IPS DF 4.7 (cell line): ENCODE results near the gene C3orf20.

Source experiments
- DNase-seq: peaks from one replicate; pipeline ENCODE4 v3.0.0-alpha.2; 2013; ENCODE audit warnings: low spot score; ENCODE audit errors: extremely low read depth

C3orf20 gene

DNA sequence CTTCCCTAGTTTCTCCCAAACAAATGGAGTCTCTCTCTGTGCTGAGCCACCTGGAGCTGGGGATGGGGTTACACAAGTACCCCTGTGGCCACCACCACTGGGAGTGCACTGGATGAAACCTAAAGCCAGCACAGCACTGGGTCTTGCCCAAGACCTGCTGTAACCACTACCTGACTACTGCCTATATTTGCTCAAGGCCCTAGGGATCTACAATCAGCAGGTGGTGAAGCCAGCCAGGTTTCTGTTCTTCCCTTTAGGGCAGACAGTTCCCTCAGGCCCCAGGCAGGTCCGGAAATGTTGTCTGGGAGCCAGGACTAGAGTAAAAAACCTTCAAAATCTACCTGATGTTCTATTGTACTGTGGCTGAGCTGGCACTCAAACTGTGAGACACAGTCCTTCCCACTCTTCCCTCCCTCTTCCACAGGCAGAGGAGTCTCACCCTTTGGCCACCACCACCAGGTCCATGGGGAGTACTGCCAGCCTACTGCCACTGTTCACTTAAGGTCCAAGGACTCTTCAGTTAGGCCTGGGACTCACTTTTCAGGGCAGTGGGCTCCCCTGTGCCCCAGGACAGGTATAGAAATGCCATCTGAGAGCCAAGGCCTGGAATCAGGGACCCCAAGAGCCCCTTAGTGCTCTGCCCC, 23.8 kb downstream of the C3orf20 start:
- no peak for DNase-seq

- DNase-seq: no peak
Observed at GRCh38 chr3:14699643-14700042, 24.7 kb downstream of the C3orf20 start.

DNA sequence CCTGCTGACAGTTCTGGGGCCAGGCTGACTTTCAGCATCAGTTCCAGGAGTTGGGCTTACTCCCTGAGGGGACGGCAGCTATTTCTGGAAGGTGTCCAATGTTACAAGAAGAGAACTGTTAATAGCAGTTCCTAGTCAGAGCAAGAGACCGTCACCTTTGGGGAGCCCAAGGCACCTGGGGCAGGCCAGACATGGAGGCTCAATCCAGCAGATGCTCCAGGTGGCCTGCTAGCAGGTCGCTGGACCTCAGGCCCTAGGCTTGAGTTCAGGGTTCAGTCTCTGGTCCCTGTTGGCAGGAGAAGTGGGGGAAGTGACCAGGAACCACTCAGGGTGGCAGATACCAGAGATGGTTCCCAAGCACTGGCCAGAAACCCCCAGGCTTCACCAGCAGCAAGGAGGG, 25.9 kb downstream of the C3orf20 start:
- DNase-seq: no peak

- DNase-seq: no peak
Observed at GRCh38 chr3:14701676-14702075, 26.7 kb downstream of the C3orf20 start.

- DNase-seq: no peak
Observed at GRCh38 chr3:14703128-14703750, 28.3 kb downstream of the C3orf20 start.

DNA sequence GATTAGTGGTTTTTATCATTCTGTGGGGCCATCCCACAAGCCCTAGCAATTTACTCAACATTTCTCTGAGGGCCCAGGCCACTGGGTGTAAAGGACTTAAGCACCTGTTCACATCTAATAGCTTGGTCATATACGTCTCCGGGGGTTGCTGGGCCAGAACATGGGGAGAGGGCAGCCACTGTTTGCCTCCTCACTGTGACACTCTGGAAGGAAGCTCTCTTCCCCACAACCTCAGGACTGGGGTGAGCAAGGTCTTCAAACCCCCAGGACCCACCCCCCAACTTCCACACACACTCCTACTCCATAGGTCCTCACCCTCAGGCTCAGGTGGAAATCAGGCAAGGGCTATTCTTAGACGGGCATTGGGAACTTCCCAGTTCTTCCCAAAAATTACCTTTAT, 28.9 kb downstream of the C3orf20 start:
- DNase-seq: no peak

DNA sequence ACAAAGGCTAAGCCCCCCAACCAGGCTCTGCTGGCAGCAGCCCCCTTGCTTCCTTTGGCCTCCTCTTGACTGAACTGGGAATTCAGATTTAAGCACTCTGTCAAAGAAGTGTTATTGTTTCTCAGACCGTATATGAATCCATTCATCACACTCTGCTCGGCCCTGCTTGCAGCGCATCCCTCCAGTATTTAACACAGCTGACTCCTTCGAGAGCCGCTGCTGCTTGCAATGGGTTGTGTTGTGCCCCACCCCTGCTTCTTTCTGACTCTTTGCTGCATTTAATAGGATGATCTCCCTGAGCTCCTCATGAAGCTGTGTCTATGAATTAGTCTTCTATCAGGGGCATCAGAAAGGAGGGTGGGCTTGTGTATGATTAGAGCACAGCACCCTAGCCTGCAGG, 31.2 kb downstream of the C3orf20 start:
- no peak for DNase-seq

GRCh38 chr3:14716591-14716990, 41.6 kb downstream of the C3orf20 start:
- DNase-seq: no peak

GRCh38 chr3:14717307-14717706, 42.4 kb downstream of the C3orf20 start:
- no peak for DNase-seq

DNA sequence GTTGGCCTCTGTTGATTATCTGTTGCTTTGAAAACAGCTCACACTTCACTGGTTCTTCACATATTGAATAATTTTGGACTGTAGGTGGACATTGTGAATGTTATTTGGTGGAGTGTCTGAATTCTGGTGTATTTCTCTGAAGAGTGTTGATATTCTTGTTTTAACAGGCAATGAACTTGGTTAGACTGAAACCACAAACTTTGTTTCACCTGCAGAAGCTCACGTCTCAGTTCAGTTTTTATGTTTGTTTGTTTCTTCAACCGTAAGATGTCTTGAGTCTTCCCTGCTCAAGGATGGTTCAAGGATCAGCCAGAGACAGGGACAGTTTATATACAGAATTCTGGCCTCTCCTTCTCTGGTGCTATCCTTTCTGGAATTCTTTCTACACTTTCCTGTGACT, 43.6 kb downstream of the C3orf20 start:
- no peak for DNase-seq

GRCh38 chr3:14719006-14719405, 44.1 kb downstream of the C3orf20 start:
- DNase-seq: no peak

GRCh38 chr3:14721126-14721864, 46.4 kb downstream of the C3orf20 start:
- DNase-seq: no peak

DNA sequence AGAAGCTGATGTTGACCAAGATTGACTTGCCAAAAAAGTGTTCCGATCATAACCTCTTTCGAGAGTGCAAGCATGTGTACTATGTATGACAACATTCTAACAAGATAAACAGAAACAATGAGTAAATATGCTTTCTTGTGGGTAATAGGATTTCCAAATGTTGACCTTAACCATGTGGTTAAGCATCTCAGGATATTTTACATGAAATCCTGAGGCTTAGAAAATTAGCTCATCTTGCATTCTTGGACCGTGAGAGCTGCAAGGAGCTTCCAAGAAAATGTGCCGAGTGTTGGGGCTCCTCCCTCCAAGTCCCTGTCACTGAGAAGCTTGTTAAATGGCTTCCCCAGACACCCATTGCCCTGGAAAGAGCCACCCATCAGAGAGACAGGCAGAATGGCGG, 50.1 kb downstream of the C3orf20 start:
- DNase-seq: no peak

DNA sequence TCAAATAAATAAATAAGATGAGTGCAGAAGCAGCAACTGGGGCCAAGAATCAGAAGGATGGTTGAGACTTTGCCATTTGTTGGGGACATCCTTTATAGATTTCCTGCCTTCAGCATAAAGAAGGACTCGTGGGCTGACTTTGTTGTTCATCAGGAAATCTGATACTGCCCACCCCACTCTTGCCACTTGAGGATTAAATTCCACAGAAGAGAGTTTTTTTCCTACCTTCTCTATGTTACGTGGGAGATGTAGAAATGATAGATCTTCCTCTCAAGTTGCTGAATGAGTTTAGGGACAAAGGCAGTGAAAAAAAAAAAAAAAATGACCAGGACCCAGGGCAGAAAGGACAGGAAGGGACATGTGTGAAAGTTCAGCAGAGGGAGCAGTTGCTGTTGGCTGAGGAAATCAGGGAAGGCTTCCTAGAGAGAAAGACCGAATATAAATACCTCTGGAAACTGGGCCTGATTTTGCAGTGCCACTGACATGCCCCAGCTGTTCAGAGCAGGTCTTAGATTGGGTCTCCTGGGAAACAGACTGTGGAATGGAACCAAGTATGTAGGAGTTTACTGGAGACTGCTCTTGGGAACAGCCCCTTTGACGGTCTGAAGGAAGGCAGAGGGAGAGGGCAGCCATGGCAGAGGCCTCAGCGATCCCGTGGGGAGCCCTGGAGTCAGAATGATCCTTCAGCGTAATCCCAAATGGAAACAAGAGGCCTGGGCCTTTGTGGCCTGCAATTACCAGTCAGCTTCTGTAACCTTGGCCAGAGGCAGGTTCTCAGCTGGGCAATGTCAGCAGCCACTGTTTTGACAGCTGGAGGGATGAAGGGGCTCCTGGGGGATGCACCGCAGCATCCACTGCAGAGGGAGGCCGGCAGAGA, 50.9 kb downstream of the C3orf20 start:
- DNase-seq: no peak

DNA sequence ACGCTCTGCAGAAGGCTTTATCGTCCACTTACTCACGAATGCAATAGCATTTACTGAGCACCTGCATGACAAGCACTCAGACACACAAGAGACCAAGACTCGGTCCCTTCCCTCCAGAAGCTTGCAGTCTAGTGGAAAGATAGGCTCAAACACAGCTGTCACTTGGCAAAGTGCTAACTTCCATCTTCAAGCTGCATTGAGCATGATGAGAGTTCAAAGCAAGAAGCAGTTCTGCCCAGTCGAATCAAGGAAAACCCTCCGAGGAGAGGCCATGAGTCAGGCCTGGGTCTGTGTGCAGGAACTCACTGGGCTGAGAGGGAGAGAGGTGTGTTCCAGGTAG, 51.5 kb downstream of the C3orf20 start:
- DNase-seq: no peak

GRCh38 chr3:14728113-14728512, 53.2 kb downstream of the C3orf20 start:
- no peak for DNase-seq

- DNase-seq: no peak
Observed at GRCh38 chr3:14730703-14731382, 55.9 kb downstream of the C3orf20 start.

DNA sequence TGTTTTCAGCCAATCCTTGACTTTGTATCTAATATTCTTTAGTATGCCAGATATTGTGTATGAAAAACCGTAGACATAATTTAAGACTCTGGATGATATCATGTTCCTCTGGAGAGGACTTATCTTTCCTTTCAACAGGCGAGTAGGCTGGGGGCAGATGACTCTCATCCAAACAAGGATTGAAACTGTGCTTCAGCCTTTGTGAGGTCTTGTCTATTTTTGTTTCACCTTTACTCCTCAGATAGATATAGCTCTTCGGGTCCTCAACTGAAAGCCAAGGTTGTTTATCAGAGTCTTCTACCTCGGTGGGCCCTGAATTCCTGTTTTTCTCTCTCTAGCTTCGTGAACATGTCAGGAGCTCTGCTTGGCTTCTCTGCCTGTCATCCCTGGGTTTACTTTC, 66.0 kb downstream of the C3orf20 start:
- no peak for DNase-seq

DNA sequence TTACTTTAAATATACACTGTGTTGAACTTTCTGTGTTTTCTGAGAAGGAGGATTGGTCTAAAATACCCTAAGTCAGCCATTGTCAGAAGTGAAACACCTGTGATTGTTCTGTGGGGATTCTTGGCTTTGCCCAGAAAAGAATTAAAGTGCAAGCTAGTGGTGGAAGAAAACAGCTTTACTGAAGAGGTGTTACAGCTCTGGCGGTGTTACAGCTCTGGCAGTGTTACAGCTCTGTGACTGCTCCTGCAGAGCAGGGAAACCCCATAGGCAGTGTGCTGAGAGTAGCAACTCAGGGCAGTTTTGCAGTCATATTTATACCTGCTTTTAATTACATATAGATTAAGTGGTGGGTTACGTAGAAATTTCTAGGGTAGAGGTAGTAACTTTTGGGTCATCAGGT, 66.6 kb downstream of the C3orf20 start:
- DNase-seq: no peak

DNA sequence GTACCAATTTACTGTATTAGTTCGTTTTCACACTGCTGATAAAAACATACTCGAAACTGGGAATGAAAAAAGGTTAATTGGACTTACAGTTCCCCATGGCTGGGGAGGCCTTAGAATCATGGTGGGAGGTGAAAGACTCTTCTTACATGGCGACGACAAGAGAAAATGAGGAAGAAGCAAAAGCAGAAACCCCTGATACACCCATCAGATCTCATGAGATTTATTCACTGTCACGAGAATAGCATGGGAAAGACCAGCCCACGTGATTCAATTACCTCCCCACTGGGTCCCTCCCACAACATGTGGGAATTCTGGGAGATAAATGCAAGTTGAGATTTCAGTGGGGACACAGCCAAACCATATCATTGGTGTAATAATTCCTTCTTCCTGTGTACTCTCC, 69.6 kb downstream of the C3orf20 start:
- no peak for DNase-seq

GRCh38 chr3:14750650-14751049, 75.7 kb downstream of the C3orf20 start:
- no peak for DNase-seq
